GM12878 (cell line): Measurements from ENCODE around the gene CDX1. TPM values are rescaled to one million over a fixed set of nuclear protein-coding genes. Genes with fewer than 3 reads are reported as not detected.

Experiments used
- ATAC-seq: fragments of 200-7000 bp; cut with Tn5 transposase; 3 replicates; pipeline ENCODE4 v1.9.1; 2020; ENCODE audit warnings: mild to moderate bottlenecking, moderate library complexity
- BruUV-seq: library from RNA; stranded (reverse); fragments of 400-500 nt; replicated peaks from 2 replicates; lab custom pipeline; 2021; lab: Mats Ljungman, UMichigan
- CTCF ChIA-PET: fragments of 300-600 bp; sonication (Branson Sonifier 250); formaldehyde crosslinking; extraction: SDS; loops from one replicate; lab custom pipeline; 2021; ENCODE audit warnings: inconsistent platforms; lab: Yijun Ruan, JAX
- POLR2A ChIA-PET: fragments of 350-600 bp; formaldehyde crosslinking; extraction: SDS; loops from one replicate; lab custom pipeline; 2021; ENCODE audit warnings: inconsistent platforms; lab: Charles Lee
- RAD21 ChIA-PET: fragments of 300-600 bp; sonication (Branson Sonifier 250); formaldehyde crosslinking; loops from one replicate; lab custom pipeline; 2023; ENCODE audit warnings: antibody characterized with exemption; ENCODE audit not compliant: unreplicated experiment; lab: Charles Lee
- SMC1A ChIA-PET: fragments of 300-600 bp; sonication (Branson Sonifier 250); formaldehyde crosslinking; loops from one replicate; lab custom pipeline; 2023; ENCODE audit not compliant: unreplicated experiment, uncharacterized antibody; lab: Charles Lee
- DNase-seq: peaks from one replicate; pipeline ENCODE4 v3.0.0-alpha.2; 2011; ENCODE audit warnings: low read depth, low spot score
- FAIRE-seq: peaks from 3 replicates; lab custom pipeline; 2011; peaks lifted over from hg19 to GRCh38; lab: Jason Lieb, UNC
- H2AFZ ChIP-seq: 2 replicates; pipeline ENCODE4 v1.6.0; 2011; ENCODE audit warnings: low read depth, low read length, control low read depth; ENCODE audit not compliant: control insufficient read depth
- H3K27ac ChIP-seq: 2 replicates; pipeline ENCODE4 v1.5.1; 2011; ENCODE audit warnings: control low read depth; ENCODE audit not compliant: control insufficient read depth, insufficient read depth
- H3K27me3 ChIP-seq, 2 experiments: replicated peaks in 1 of 2; 2 replicates each; pipeline versions ENCODE4 v1.6.0 to v1.6.1; 2011; ENCODE audit warnings: low read length in 1 of 2; ENCODE audit not compliant: control insufficient read depth in 2 of 2, insufficient read depth in 2 of 2
- H3K36me3 ChIP-seq, 2 experiments: 2 replicates each; pipeline ENCODE4 v1.5.1; 2011; ENCODE audit warnings: low read length in 1 of 2; ENCODE audit not compliant: control insufficient read depth in 2 of 2, insufficient read depth in 2 of 2
- H3K4me1 ChIP-seq: 2 replicates; pipeline ENCODE4 v1.6.1; 2011; ENCODE audit warnings: mild to moderate bottlenecking, low read length, moderate library complexity, mixed read lengths; ENCODE audit not compliant: control insufficient read depth, insufficient read depth
- H3K4me2 ChIP-seq: 2 replicates; pipeline ENCODE4 v1.6.0; 2011; ENCODE audit warnings: control low read depth; ENCODE audit not compliant: control insufficient read depth, insufficient read depth
- H3K4me3 ChIP-seq: fragments of 200-600 bp; sonication (generic); 2 replicates; pipeline ENCODE4 v1.5.1; 2016
- H3K79me2 ChIP-seq: 2 replicates; pipeline ENCODE4 v1.6.0; 2011; ENCODE audit warnings: low read length; ENCODE audit not compliant: control insufficient read depth, insufficient read depth
- H3K9ac ChIP-seq: 2 replicates; pipeline ENCODE4 v1.8.0; 2011; ENCODE audit warnings: low read length, control low read depth, mixed read lengths; ENCODE audit not compliant: control insufficient read depth, insufficient read depth
- H3K9me3 ChIP-seq: replicated peaks from 3 replicates; pipeline ENCODE4 v1.5.1; 2011; ENCODE audit warnings: mild to moderate bottlenecking, low read length; ENCODE audit not compliant: control insufficient read depth, insufficient read depth
- H4K20me1 ChIP-seq: 2 replicates; pipeline ENCODE4 v1.6.0; 2011; ENCODE audit not compliant: control insufficient read depth, insufficient read depth
- JUND ChIP-seq: IDR thresholded peaks from 2 replicates; pipeline ENCODE4 v1.6.1; 2012; ENCODE audit warnings: low read depth, mild to moderate bottlenecking, low read length, improper control_type of control experiment, moderate library complexity
- RUNX3 ChIP-seq: IDR thresholded peaks from 2 replicates; pipeline ENCODE4 v1.6.1; 2012; ENCODE audit warnings: low read length, inconsistent platforms
- ZBED1 ChIP-seq: IDR thresholded peaks from 2 replicates; pipeline ENCODE4 v1.6.1; 2016; ENCODE audit warnings: borderline replicate concordance
- in situ Hi-C: fragments of 300-500 bp; cut with MboI; formaldehyde crosslinking; loops from 9 replicates; pipeline ENCODE4 v1.14.3; 2018; ENCODE audit warnings: mixed read lengths
- intact Hi-C: fragments of 100-400 bp; cut with micrococcal nuclease; formaldehyde crosslinking; loops from one replicate; pipeline ENCODE4 v1.14.2; 2022; ENCODE audit not compliant: unreplicated experiment
- polyA plus RNA-seq, 11 experiments: library from polyadenylated mRNA; depleted of rRNA in 4 of 11; unstranded in 6 of 11; stranded (reverse) in 5 of 11; fragments of >200 nt; fragmentation: Nextera tagmentation in 4 of 11; fragmentation: Illumina TruSeq in 1 of 11; extraction: Ambion mirVana in 4 of 11; extraction: Trizol in 1 of 11; gene quantifications; 1 replicate in 1 of 11; 2 replicates in 10 of 11; pipeline versions ENCODE4 v1.2.1 to v1.2.3, GENCODE V29; 2011 to 2016; ENCODE audit warnings: inconsistent platforms in 2 of 11, missing spikeins in 2 of 11, low read depth in 1 of 11
- total RNA-seq, 4 experiments: library from RNA; depleted of rRNA in 3 of 4; stranded (reverse); fragments of >200 nt in 3 of 4; fragmentation: Illumina TruSeq in 1 of 4; extraction: Trizol in 1 of 4; gene quantifications; 2 replicates each; pipeline versions ENCODE4 v1.2.1 to v1.2.3, GENCODE V29; 2013 to 2021
- TF ChIP-seq, protein P1 (sequence below): IDR thresholded peaks from 2 replicates; pipeline ENCODE4 v1.6.1; 2012; ENCODE audit warnings: mild to moderate bottlenecking, low read depth, low read length
- TF ChIP-seq, protein P2 (sequence below): IDR thresholded peaks from 2 replicates; pipeline ENCODE4 v1.6.1; 2011; ENCODE audit warnings: borderline replicate concordance, low read depth, mild to moderate bottlenecking, moderate library complexity, mixed read lengths, low read length; ENCODE audit not compliant: insufficient read depth; ENCODE audit errors: extremely low read length

CDX1 gene
- total and polyA plus RNA-seq, 10 of the 15 experiments (the other 5 are each of a cell fraction or from before 2014, with no cell fraction given) = not detected

DNA sequence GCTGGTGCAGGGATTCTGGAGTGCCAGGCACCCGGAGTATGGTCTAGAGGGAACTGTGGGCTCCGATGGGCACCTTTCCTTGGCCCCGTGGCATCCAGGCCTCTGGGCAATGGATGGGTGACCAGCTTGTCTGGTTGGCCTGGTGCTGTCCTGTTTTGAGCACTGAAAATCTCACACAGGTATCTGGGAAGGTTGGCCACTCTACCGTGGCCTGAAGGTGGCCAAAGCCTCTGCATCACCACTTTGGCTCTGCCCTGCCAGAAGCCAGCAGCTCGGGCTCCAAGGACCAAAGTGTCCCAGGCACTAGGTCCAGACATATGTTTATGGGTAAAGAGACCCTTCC lies 52.1 kb downstream of the CDX1 start (continued):
- TF ChIP-seq ZBED1 (no peak), JUND (no peak)
- TF ChIP-seq, protein P1, sequence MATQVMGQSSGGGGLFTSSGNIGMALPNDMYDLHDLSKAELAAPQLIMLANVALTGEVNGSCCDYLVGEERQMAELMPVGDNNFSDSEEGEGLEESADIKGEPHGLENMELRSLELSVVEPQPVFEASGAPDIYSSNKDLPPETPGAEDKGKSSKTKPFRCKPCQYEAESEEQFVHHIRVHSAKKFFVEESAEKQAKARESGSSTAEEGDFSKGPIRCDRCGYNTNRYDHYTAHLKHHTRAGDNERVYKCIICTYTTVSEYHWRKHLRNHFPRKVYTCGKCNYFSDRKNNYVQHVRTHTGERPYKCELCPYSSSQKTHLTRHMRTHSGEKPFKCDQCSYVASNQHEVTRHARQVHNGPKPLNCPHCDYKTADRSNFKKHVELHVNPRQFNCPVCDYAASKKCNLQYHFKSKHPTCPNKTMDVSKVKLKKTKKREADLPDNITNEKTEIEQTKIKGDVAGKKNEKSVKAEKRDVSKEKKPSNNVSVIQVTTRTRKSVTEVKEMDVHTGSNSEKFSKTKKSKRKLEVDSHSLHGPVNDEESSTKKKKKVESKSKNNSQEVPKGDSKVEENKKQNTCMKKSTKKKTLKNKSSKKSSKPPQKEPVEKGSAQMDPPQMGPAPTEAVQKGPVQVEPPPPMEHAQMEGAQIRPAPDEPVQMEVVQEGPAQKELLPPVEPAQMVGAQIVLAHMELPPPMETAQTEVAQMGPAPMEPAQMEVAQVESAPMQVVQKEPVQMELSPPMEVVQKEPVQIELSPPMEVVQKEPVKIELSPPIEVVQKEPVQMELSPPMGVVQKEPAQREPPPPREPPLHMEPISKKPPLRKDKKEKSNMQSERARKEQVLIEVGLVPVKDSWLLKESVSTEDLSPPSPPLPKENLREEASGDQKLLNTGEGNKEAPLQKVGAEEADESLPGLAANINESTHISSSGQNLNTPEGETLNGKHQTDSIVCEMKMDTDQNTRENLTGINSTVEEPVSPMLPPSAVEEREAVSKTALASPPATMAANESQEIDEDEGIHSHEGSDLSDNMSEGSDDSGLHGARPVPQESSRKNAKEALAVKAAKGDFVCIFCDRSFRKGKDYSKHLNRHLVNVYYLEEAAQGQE = no peak

DNA sequence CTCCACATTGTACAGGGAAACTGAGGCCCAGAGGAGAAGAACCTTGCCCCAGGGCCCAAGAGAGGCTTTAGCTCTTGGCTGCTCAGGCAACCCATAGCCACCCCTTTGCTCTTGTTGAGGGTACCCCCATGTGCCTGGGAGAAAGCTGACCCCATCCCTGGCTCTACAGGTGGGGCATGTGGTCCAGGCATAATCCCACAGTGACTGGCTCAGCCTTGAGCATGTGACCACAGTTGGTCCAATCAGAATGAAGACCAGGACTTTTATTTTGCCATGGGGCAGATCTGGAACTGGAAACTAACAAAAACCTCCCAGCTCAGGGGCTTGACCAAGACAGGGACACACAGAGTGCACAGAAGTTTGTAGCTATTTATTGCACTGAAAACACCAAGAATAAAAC lies 52.6 kb downstream of the CDX1 start:
- H3K4me1 ChIP-seq = no peaks in the 10 kb centered on the region
- in situ Hi-C loops = no loop called here

More for the DNA sequence above, 52.6 kb downstream of the CDX1 start:
- no peak overlapping the region for H3K9ac ChIP-seq
- H3K4me2 ChIP-seq = no peak overlapping the region
- CTCF ChIA-PET = interaction anchor here (0.9 to 4.7 kb wide), 12 partner anchors 10 to 155 kb away, joined by 3 to 30 read pairs (median 6); no protein-coding TSS in a partner anchor
- ATAC-seq (peak; percentile 15; the same call in 1 of the 3 replicates), FAIRE-seq (no peak), DNase-seq (no peak)
- SMC1A ChIA-PET = interaction anchor here (1.0 to 3.5 kb wide), 4 partner anchors 17 to 89 kb away, joined by 3 to 22 read pairs (median 4); no protein-coding TSS in a partner anchor
- no peaks in the 10 kb centered on the region for H3K36me3 ChIP-seq
- no peaks in the 10 kb centered on the region for H3K9me3 ChIP-seq
- no peak overlapping the region for H2AFZ ChIP-seq
- no peaks in the 10 kb centered on the region for H3K79me2 ChIP-seq
- RAD21 ChIA-PET = interaction anchor here (1.1 to 2.3 kb wide), 8 partner anchors 57 to 225 kb away, joined by 3 to 9 read pairs (median 4); no protein-coding TSS in a partner anchor
- no peak overlapping the region for H3K27ac ChIP-seq
- peaks cover 2 to 4% of the 10 kb centered on the region in 2 experiments; a peak in 3 of 4 replicates for H3K27me3 ChIP-seq
- no TSS peak for BruUV-seq
- H3K4me3 ChIP-seq = no peak overlapping the region
- no peaks in the 10 kb centered on the region for H4K20me1 ChIP-seq
- POLR2A ChIA-PET = no interaction called here
- TF ChIP-seq RUNX3 = no peak
- TF ChIP-seq, protein P2, sequence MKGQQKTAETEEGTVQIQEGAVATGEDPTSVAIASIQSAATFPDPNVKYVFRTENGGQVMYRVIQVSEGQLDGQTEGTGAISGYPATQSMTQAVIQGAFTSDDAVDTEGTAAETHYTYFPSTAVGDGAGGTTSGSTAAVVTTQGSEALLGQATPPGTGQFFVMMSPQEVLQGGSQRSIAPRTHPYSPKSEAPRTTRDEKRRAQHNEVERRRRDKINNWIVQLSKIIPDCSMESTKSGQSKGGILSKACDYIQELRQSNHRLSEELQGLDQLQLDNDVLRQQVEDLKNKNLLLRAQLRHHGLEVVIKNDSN = peak; percentile 6
- intact Hi-C loops = loop anchor here (5.0 to 10.0 kb wide), 2 partner anchors 182 to 584 kb away; no protein-coding TSS in a partner anchor
